ENCODE measurements around the gene MYOZ3.

DNA sequence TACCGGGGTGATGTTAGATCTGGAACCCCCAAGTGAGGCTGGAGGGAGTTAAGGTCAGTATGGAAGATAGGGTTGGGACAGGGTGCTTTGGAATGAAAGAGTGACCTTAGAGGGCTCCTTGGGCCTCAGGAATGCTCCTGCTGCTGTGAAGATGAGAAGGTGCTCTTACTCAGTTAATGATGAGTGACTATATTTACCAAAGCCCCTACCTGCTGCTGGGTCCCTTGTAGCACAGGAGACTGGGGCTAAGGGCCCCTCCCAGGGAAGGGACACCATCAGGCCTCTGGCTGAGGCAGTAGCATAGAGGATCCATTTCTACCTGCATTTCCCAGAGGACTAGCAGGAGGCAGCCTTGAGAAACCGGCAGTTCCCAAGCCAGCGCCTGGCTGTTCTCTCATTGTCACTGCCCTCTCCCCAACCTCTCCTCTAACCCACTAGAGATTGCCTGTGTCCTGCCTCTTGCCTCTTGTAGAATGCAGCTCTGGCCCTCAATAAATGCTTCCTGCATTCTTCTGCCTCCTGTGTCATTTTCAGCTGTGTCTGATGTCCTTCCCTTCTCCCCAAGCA is 2.3 kb upstream of the MYOZ3 start:
- TF ChIP-seq RFX5 (IDR thresholded peaks at IDR 0.05; ENCODE audit: low read length) = no peak
- TF ChIP-seq, protein P1, sequence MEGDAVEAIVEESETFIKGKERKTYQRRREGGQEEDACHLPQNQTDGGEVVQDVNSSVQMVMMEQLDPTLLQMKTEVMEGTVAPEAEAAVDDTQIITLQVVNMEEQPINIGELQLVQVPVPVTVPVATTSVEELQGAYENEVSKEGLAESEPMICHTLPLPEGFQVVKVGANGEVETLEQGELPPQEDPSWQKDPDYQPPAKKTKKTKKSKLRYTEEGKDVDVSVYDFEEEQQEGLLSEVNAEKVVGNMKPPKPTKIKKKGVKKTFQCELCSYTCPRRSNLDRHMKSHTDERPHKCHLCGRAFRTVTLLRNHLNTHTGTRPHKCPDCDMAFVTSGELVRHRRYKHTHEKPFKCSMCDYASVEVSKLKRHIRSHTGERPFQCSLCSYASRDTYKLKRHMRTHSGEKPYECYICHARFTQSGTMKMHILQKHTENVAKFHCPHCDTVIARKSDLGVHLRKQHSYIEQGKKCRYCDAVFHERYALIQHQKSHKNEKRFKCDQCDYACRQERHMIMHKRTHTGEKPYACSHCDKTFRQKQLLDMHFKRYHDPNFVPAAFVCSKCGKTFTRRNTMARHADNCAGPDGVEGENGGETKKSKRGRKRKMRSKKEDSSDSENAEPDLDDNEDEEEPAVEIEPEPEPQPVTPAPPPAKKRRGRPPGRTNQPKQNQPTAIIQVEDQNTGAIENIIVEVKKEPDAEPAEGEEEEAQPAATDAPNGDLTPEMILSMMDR (IDR thresholded peaks at IDR 0.05) = no peak
- TF ChIP-seq, protein P2, sequence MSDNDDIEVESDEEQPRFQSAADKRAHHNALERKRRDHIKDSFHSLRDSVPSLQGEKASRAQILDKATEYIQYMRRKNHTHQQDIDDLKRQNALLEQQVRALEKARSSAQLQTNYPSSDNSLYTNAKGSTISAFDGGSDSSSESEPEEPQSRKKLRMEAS (IDR thresholded peaks at IDR 0.05; ENCODE audit: low read depth) = no peak
- no peak for TF ChIP-seq NFIC (IDR thresholded peaks at IDR 0.05; ENCODE audit: borderline replicate concordance)
- TF ChIP-seq POLR2AphosphoS5 (IDR thresholded peaks at IDR 0.05; ENCODE audit: low read depth, low read length) = no peak
- no peak for TF ChIP-seq JUND (IDR thresholded peaks at IDR 0.05)
- no peak for TF ChIP-seq EP300 (IDR thresholded peaks at IDR 0.05; ENCODE audit: borderline replicate concordance in 1 of 2, low read depth in 1 of 2, low read length in 1 of 2)
- TF ChIP-seq, protein P3, sequence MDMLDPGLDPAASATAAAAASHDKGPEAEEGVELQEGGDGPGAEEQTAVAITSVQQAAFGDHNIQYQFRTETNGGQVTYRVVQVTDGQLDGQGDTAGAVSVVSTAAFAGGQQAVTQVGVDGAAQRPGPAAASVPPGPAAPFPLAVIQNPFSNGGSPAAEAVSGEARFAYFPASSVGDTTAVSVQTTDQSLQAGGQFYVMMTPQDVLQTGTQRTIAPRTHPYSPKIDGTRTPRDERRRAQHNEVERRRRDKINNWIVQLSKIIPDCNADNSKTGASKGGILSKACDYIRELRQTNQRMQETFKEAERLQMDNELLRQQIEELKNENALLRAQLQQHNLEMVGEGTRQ (IDR thresholded peaks at IDR 0.05; ENCODE audit: borderline replicate concordance, low read depth, low read length) = no peak
- no peak for TF ChIP-seq TEAD4 (IDR thresholded peaks at IDR 0.05; ENCODE audit: borderline replicate concordance, insufficient read depth)
- no peak for TF ChIP-seq RAD21 (IDR thresholded peaks at IDR 0.05; ENCODE audit: low read length)
- TF ChIP-seq CHD2 (IDR thresholded peaks at IDR 0.05; ENCODE audit: low read length, partially characterized antibody) = no peak
